Activated T-helper 17 cell treated with anti-CD3 and anti-CD28 coated beads, Interleukin-2, amount 50 U/mL, for 72 hours (primary cell): ENCODE results near the gene UBE2D2. TPM values are rescaled to one million over a fixed set of nuclear protein-coding genes. Genes with fewer than 3 reads are reported as not detected.

ENCODE experiments used
- ATAC-seq: fragments of 150-1000 bp; cut with Tn5 transposase; replicated peaks from 2 replicates; pipeline ENCODE4 v1.10.0; 2021; ENCODE audit warnings: mild to moderate bottlenecking, moderate library complexity
- H3K27ac Mint-ChIP-seq: one replicate; pipeline ENCODE4 v1.8.0; 2022; ENCODE audit warnings: mixed read lengths
- H3K27me3 Mint-ChIP-seq: one replicate; pipeline ENCODE4 v1.8.0; 2022; ENCODE audit warnings: mixed read lengths
- H3K36me3 Mint-ChIP-seq: one replicate; pipeline ENCODE4 v1.8.0; 2022; ENCODE audit warnings: low read depth, mild to moderate bottlenecking, mixed read lengths
- H3K4me1 Mint-ChIP-seq: one replicate; pipeline ENCODE4 v1.8.0; 2022; ENCODE audit warnings: mixed read lengths
- H3K4me3 Mint-ChIP-seq: one replicate; pipeline ENCODE4 v1.8.0; 2022; ENCODE audit warnings: mild to moderate bottlenecking, mixed read lengths
- H3K9me3 Mint-ChIP-seq: one replicate; pipeline ENCODE4 v1.8.0; 2022; ENCODE audit warnings: mixed read lengths
- total RNA-seq, 2 donors: library from RNA; stranded (reverse); gene quantifications; one replicate each; pipeline ENCODE4 v1.2.3, GENCODE V29; 2022

The UBE2D2 gene
- total RNA-seq, 2 donors from 2014 or later: 200 to 270 TPM

- peak; percentile 74 for ATAC-seq
- Mint-ChIP-seq H3K4me3 (peak overlapping the region; percentile 65), H3K27me3 (peaks cover 4% of the 10 kb centered on the region), H3K4me1 (peaks cover 9% of the 10 kb centered on the region), H3K27ac (peak overlapping the region; percentile 48), H3K9me3 (no peaks in the 10 kb centered on the region), H3K36me3 (no peaks in the 10 kb centered on the region)
These were observed 107.1 kb downstream of the UBE2D2 start for GRCh38 chr5:139668064-139668880.

DNA sequence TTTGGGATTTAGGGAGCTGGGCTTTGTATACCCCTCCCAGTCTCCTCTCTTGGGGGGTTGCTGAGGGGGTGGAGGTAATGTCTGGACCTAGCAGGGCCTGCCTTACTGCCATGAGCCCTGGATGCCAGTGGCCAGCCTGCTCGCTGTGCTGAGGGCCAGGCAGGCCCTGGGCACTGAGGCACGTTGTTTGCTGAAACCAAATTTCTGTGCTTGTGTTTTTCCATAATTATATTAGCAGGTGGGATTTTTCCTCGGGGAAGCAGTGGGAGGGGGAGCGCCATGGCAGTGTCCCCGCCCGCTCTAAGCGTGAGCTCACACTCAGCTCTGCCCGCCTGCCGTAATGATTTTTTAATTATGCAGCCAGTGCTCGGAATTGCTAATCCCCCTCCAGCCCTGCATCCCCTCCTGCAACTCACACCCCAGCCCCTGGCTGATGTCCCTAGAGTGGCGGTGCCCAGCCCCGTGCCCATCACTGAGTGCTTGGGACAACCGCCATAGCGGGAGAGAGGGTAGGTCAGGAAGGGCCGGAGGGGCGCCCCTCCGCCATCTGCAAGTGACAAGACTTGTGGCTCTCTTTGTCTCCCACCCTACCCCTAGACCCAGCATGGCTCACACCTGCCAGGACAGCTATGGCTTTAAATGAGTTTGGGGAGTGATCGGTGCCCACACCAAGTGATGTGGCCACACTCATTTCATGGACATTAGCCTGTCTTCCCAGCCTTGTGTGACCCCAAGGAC, 108.0 kb downstream of the UBE2D2 start:
- ATAC-seq: no peak
- Mint-ChIP-seq H3K4me1 (peaks cover 9% of the 10 kb centered on the region), H3K27me3 (peaks cover 4% of the 10 kb centered on the region), H3K36me3 (no peaks in the 10 kb centered on the region), H3K4me3 (peak overlapping the region; percentile 65), H3K9me3 (no peaks in the 10 kb centered on the region), H3K27ac (peak overlapping the region; percentile 48)

- Mint-ChIP-seq H3K4me3 (peak overlapping the region; percentile 65), H3K36me3 (no peaks in the 10 kb centered on the region), H3K27ac (no peak overlapping the region), H3K27me3 (peaks cover 4% of the 10 kb centered on the region), H3K4me1 (peaks cover 9% of the 10 kb centered on the region), H3K9me3 (no peaks in the 10 kb centered on the region)
- ATAC-seq: no peak
These were observed 108.7 kb downstream of the UBE2D2 start for GRCh38 chr5:139669662-139670368.

DNA sequence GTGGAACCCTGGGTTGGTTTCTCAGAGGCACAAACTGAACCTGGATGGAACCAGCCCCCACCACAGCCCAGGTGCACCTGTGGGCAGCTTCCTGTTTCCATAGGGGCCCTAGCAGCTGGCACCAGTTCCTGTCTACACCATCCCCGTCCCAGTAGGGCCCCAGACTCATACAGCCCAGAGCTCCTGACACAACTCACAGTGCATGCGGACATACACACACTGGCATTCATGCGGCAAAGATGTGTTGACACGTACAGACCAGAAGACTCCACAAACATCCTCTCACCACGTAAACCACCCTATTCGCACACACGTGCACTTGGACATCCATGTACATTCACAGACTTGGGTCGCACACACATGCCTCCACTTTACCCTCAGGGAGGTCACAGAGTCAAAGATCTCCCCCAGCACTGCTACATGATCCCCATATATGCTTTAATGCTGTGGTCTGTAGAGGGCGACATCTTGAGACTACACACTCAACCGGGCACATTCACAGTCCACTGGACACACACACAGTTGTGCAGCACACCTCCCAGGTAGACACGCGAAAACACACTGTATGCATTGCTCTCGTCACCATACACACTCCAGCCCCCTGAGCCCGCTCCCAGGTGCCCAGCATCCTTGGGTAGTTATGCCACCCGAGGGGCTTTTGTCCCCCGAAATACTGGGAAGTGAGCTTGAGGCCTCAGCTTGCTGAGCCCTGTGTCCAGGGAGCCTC, 109.4 kb downstream of the UBE2D2 start:
- no peak for ATAC-seq
- peaks cover 4% of the 10 kb centered on the region for H3K27me3 Mint-ChIP-seq
- no peaks in the 10 kb centered on the region for H3K36me3 Mint-ChIP-seq
- H3K9me3 Mint-ChIP-seq: no peaks in the 10 kb centered on the region
- peak overlapping the region; percentile 65 for H3K4me3 Mint-ChIP-seq
- H3K27ac Mint-ChIP-seq: no peak overlapping the region
- H3K4me1 Mint-ChIP-seq: peaks cover 9% of the 10 kb centered on the region

DNA sequence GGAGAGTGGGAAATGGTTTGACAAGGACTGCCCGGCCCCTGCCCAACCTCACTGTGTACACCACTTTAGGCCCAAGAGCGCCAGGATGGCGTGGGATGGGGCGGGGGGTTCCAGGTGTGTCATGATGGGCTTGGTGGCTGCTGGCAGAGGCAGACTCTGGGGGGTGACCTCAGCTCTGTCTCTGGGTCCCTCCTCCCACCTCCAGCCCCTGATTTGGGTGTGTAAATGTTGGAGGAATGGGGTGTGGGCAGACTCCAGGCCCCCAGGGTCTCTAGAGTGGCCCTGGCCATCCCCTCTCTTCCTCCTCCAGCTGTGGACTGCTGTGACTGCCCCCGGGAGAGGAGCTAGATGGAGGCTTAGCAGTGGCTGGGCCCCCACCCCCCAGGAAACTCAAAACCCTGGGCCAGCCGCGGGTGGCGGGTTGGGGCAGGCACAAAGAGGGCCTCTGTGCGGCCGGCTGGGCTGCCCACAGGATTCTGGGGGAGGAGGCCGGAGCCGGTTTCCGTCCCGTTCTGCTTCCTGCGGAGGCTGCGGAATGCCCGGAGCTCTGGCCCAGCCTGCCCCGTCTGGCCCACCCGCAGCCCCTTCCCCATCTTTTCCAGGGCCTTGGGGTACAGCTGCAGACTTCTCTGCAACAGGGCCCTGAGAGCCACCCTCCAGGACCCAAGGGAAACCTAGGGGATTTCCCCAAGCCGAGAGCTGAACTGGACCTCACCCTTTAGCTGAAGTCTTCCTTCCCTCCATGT, 110.1 kb downstream of the UBE2D2 start:
- no peaks in the 10 kb centered on the region for H3K36me3 Mint-ChIP-seq
- ATAC-seq: no peak
- H3K4me1 Mint-ChIP-seq: peaks cover 9% of the 10 kb centered on the region
- peaks cover 4% of the 10 kb centered on the region for H3K27me3 Mint-ChIP-seq
- no peak overlapping the region for H3K4me3 Mint-ChIP-seq
- no peak overlapping the region for H3K27ac Mint-ChIP-seq
- no peaks in the 10 kb centered on the region for H3K9me3 Mint-ChIP-seq

GRCh38 chr5:139675213-139675612, 114.1 kb downstream of the UBE2D2 start:
- no peak for ATAC-seq
- no peaks in the 10 kb centered on the region for H3K27me3 Mint-ChIP-seq
- H3K4me3 Mint-ChIP-seq: no peak overlapping the region
- no peaks in the 10 kb centered on the region for H3K4me1 Mint-ChIP-seq
- H3K36me3 Mint-ChIP-seq: no peaks in the 10 kb centered on the region
- no peak overlapping the region for H3K27ac Mint-ChIP-seq
- no peaks in the 10 kb centered on the region for H3K9me3 Mint-ChIP-seq

DNA sequence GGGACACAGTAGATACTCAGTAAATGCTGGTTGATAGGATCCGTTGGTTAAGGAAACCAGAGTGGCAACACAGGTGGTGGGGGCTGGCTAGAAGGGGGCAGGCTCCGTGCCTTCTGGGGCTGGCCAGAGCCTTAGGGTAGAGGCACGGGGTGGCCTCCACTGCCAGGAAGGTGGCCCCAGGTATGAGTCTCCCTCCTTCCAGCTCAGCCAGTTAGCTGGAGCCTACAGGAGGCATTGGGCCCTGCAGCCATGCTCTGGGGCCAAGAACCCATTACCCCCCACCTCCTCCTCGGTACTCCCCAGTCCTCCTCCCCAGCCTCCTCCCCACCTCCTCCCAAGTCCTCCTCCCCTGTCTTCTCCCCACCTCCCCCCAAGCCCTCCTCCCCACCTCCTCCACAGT, 114.7 kb downstream of the UBE2D2 start:
- no peaks in the 10 kb centered on the region for H3K27me3 Mint-ChIP-seq
- H3K4me3 Mint-ChIP-seq: no peak overlapping the region
- no peak for ATAC-seq
- H3K9me3 Mint-ChIP-seq: no peaks in the 10 kb centered on the region
- H3K36me3 Mint-ChIP-seq: no peaks in the 10 kb centered on the region
- H3K4me1 Mint-ChIP-seq: no peaks in the 10 kb centered on the region
- H3K27ac Mint-ChIP-seq: no peak overlapping the region

- no peak for ATAC-seq
- Mint-ChIP-seq H3K36me3 (no peaks in the 10 kb centered on the region), H3K27ac (peak overlapping the region; percentile 16)
These were observed 115.3 kb downstream of the UBE2D2 start for GRCh38 chr5:139676406-139676805.

GRCh38 chr5:139676951-139677735, 116.0 kb downstream of the UBE2D2 start:
- H3K4me1 Mint-ChIP-seq: no peaks in the 10 kb centered on the region
- no peak for ATAC-seq
- H3K27me3 Mint-ChIP-seq: no peaks in the 10 kb centered on the region
- H3K9me3 Mint-ChIP-seq: no peaks in the 10 kb centered on the region
- H3K27ac Mint-ChIP-seq: peak overlapping the region; percentile 16
- H3K4me3 Mint-ChIP-seq: no peak overlapping the region
- no peaks in the 10 kb centered on the region for H3K36me3 Mint-ChIP-seq

More at GRCh38 chr5:139676406-139676805, 115.3 kb downstream of the UBE2D2 start:
- H3K27me3 Mint-ChIP-seq: no peaks in the 10 kb centered on the region
- no peak overlapping the region for H3K4me3 Mint-ChIP-seq
- H3K9me3 Mint-ChIP-seq: no peaks in the 10 kb centered on the region
- H3K4me1 Mint-ChIP-seq: no peaks in the 10 kb centered on the region

Other genes starting within 250 kb of the UBE2D2 start
- 100 to 1,000 TPM; 102 to 157 TPM for gene PAIP2, start 219.5 kb upstream of the UBE2D2 start, total RNA-seq
- 1 to 10 TPM in 1 of 2 donors, under 1 TPM in 1; 0.95 to 1.6 TPM for gene SLC23A1, start 178.0 kb upstream of the UBE2D2 start, total RNA-seq
- gene MZB1, start 171.4 kb upstream of the UBE2D2 start, total RNA-seq: 10 to 100 TPM; 39.9 to 55.2 TPM
- gene PROB1, start 166.2 kb upstream of the UBE2D2 start, total RNA-seq: 1 to 10 TPM; 4.7 to 6.4 TPM
- 1 to 10 TPM; 5.6 to 9.2 TPM for gene SPATA24, start 157.2 kb upstream of the UBE2D2 start, total RNA-seq
- 10 to 100 TPM; 23.4 to 41.5 TPM for gene DNAJC18, start 121.8 kb upstream of the UBE2D2 start, total RNA-seq
- gene ECSCR, start 98.6 kb upstream of the UBE2D2 start, total RNA-seq: 1 to 10 TPM; 3.3 to 4.1 TPM
- gene SMIM33, start 90.3 kb upstream of the UBE2D2 start, total RNA-seq: under 1 TPM; 0.54 to 0.90 TPM
- 100 to 1,000 TPM; 360 to 423 TPM for gene STING1, start 78.6 kb upstream of the UBE2D2 start, total RNA-seq
- gene CXXC5, start 87.0 kb downstream of the UBE2D2 start, total RNA-seq: 1 to 10 TPM in 1 of 2 donors, under 1 TPM in 1; 0.89 to 2.7 TPM
- not detected for gene PSD2, start 234.5 kb downstream of the UBE2D2 start, total RNA-seq